Measurements from ENCODE around the gene KRTAP12-4.
"Not testable (repeated sequence)": the region's sequence is repeated elsewhere in the genome, so short reads cannot be mapped to it uniquely, and the experiment has no call there.

KRTAP12-4 gene

GRCh38 chr21:44700101-44701022 lies 45.9 kb upstream of the KRTAP12-4 start:
- no peak for DNase-seq
- TF ChIP-seq EZH2 (IDR thresholded peaks at IDR 0.05; ENCODE audit: borderline replicate concordance, low read depth, low read length, severe bottlenecking) (no peak), CTCF (IDR thresholded peaks at IDR 0.05; ENCODE audit: borderline replicate concordance, extremely low read depth, low read length, poor library complexity, severe bottlenecking) (no peak)
- Histone ChIP-seq H3K79me2 (ENCODE audit: insufficient read depth, low read length) (no peaks in the 10 kb centered on the region), H3K27me3 (ENCODE audit: insufficient read depth, low read length, poor library complexity) (peaks cover 10% of the 10 kb centered on the region), H3K4me3 (ENCODE audit: low read depth in 1 of 2, low read length in 2 of 2) (no peak overlapping the region), H3K9ac (ENCODE audit: low read depth, low read length) (no peak overlapping the region), H4K20me1 (ENCODE audit: insufficient read depth, low read length) (no peaks in the 10 kb centered on the region; the same call in 1 of the 2 replicates), H3K9me3 (ENCODE audit: insufficient read depth, low read length, severe bottlenecking) (no peaks in the 10 kb centered on the region), H2AFZ (ENCODE audit: low read depth, low read length) (no peak overlapping the region), H3K4me1 (ENCODE audit: insufficient read depth, low read length) (no peaks in the 10 kb centered on the region), H3K36me3 (ENCODE audit: insufficient read depth, low read length) (no peaks in the 10 kb centered on the region), H3K4me2 (ENCODE audit: insufficient read depth, low read length) (no peak overlapping the region), H3K27ac (ENCODE audit: low read length) (no peak overlapping the region)
- ATAC-seq (ENCODE audit: insufficient read depth, low read depth): no peak

- no peak overlapping the region for H3K4me3 ChIP-seq (ENCODE audit: low read depth in 1 of 2, low read length in 2 of 2)
- H4K20me1 ChIP-seq (ENCODE audit: insufficient read depth, low read length): no peaks in the 10 kb centered on the region; the same call in 1 of the 2 replicates
- H3K27ac ChIP-seq (ENCODE audit: low read length): no peak overlapping the region
- no peaks in the 10 kb centered on the region for H3K79me2 ChIP-seq (ENCODE audit: insufficient read depth, low read length)
- H3K9me3 ChIP-seq (ENCODE audit: insufficient read depth, low read length, severe bottlenecking): no peaks in the 10 kb centered on the region
- no peak overlapping the region for H2AFZ ChIP-seq (ENCODE audit: low read depth, low read length)
- no peak overlapping the region for H3K9ac ChIP-seq (ENCODE audit: low read depth, low read length)
- H3K36me3 ChIP-seq (ENCODE audit: insufficient read depth, low read length): no peaks in the 10 kb centered on the region
- H3K27me3 ChIP-seq (ENCODE audit: insufficient read depth, low read length, poor library complexity): peaks cover 10% of the 10 kb centered on the region
- DNase-seq: no peak
- ATAC-seq (ENCODE audit: insufficient read depth, low read depth): no peak
- H3K4me1 ChIP-seq (ENCODE audit: insufficient read depth, low read length): no peaks in the 10 kb centered on the region
- H3K4me2 ChIP-seq (ENCODE audit: insufficient read depth, low read length): no peak overlapping the region
- TF ChIP-seq EZH2 (IDR thresholded peaks at IDR 0.05; ENCODE audit: borderline replicate concordance, low read depth, low read length, severe bottlenecking) (no peak), CTCF (IDR thresholded peaks at IDR 0.05; ENCODE audit: borderline replicate concordance, extremely low read depth, low read length, poor library complexity, severe bottlenecking) (no peak)
These were observed 45.1 kb upstream of the KRTAP12-4 start for GRCh38 chr21:44699502-44700001.

GRCh38 chr21:44697811-44698734 lies 43.6 kb upstream of the KRTAP12-4 start:
- Histone ChIP-seq H3K27ac (ENCODE audit: low read length) (no peak overlapping the region), H3K4me2 (ENCODE audit: insufficient read depth, low read length) (no peak overlapping the region), H3K36me3 (ENCODE audit: insufficient read depth, low read length) (no peaks in the 10 kb centered on the region), H3K4me1 (ENCODE audit: insufficient read depth, low read length) (no peaks in the 10 kb centered on the region), H3K4me3 (ENCODE audit: low read depth in 1 of 2, low read length in 2 of 2) (no peak overlapping the region), H4K20me1 (ENCODE audit: insufficient read depth, low read length) (no peaks in the 10 kb centered on the region; the same call in 1 of the 2 replicates), H3K9ac (ENCODE audit: low read depth, low read length) (no peak overlapping the region), H3K27me3 (ENCODE audit: insufficient read depth, low read length, poor library complexity) (peaks cover 10% of the 10 kb centered on the region), H3K79me2 (ENCODE audit: insufficient read depth, low read length) (no peaks in the 10 kb centered on the region), H2AFZ (ENCODE audit: low read depth, low read length) (no peak overlapping the region), H3K9me3 (ENCODE audit: insufficient read depth, low read length, severe bottlenecking) (no peaks in the 10 kb centered on the region)
- no peak for TF ChIP-seq CTCF (IDR thresholded peaks at IDR 0.05; ENCODE audit: borderline replicate concordance, extremely low read depth, low read length, poor library complexity, severe bottlenecking)
- TF ChIP-seq EZH2 (IDR thresholded peaks at IDR 0.05; ENCODE audit: borderline replicate concordance, low read depth, low read length, severe bottlenecking): no peak
- no peak for ATAC-seq (ENCODE audit: insufficient read depth, low read depth)
- no peak for DNase-seq

GRCh38 chr21:44697172-44697810 lies 42.8 kb upstream of the KRTAP12-4 start, which contains the start of gene KRTAP10-12:
Gene KRTAP10-12, plus strand, starts transcription at chr21:44697172. Its CDS starts 30 bp downstream, at chr21:44697202.
- not testable (repeated sequence) for ATAC-seq (ENCODE audit: insufficient read depth, low read depth); DNase-seq; H3K4me1 ChIP-seq (ENCODE audit: insufficient read depth, low read length); H3K9ac ChIP-seq (ENCODE audit: low read depth, low read length); H2AFZ ChIP-seq (ENCODE audit: low read depth, low read length); H3K4me3 ChIP-seq (ENCODE audit: low read depth in 1 of 2, low read length in 2 of 2); H3K9me3 ChIP-seq (ENCODE audit: insufficient read depth, low read length, severe bottlenecking); H3K4me2 ChIP-seq (ENCODE audit: insufficient read depth, low read length); H3K79me2 ChIP-seq (ENCODE audit: insufficient read depth, low read length); H3K27me3 ChIP-seq (ENCODE audit: insufficient read depth, low read length, poor library complexity); H4K20me1 ChIP-seq (ENCODE audit: insufficient read depth, low read length); H3K27ac ChIP-seq (ENCODE audit: low read length); H3K36me3 ChIP-seq (ENCODE audit: insufficient read depth, low read length)
